Epithelial cell of proximal tubule (primary cell): ENCODE results near the gene PPM1L. TPM values are rescaled to one million over a fixed set of nuclear protein-coding genes. Genes with fewer than 3 reads are reported as not detected.

Experiments
- DNase-seq: peaks from one replicate; pipeline ENCODE4 v3.0.0-alpha.2; 2011; ENCODE audit warnings: low read depth
- H3K4me3 ChIP-seq: 2 replicates; pipeline ENCODE4 v1.5.1; 2011; ENCODE audit warnings: low read depth, mild to moderate bottlenecking, low read length
- total RNA-seq: library from RNA; depleted of rRNA; stranded (reverse); fragments of >200 nt; gene quantifications from 2 replicates; pipeline ENCODE4 v1.2.3, GENCODE V29; 2015
- TF ChIP-seq, protein P1 (sequence below): conservative IDR thresholded peaks from 2 replicates; pipeline ENCODE4 v1.5.1; 2012; ENCODE audit warnings: low read depth, mild to moderate bottlenecking, low read length

Gene PPM1L
- total RNA-seq, 1 donor from 2014 or later, result 3.2 TPM

DNA sequence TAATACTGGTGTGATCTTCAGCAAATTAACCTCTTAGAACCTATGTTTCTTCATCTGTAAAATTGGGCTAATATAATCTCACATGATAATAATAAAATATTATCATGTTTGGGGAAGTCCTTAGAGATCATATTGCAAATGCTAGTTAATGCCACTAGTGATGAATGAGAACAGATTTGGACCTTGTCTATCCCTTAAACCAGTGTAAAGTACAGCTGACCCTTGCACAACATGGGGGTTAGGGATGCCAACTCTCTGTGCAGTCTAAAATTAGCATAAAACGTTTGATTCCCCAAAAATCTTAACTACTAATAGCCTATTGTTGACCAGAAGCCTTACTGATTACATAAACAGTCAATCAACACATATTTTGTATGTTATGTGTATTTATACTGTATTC, 207.9 kb downstream of the PPM1L start:
- TF ChIP-seq, protein P1, sequence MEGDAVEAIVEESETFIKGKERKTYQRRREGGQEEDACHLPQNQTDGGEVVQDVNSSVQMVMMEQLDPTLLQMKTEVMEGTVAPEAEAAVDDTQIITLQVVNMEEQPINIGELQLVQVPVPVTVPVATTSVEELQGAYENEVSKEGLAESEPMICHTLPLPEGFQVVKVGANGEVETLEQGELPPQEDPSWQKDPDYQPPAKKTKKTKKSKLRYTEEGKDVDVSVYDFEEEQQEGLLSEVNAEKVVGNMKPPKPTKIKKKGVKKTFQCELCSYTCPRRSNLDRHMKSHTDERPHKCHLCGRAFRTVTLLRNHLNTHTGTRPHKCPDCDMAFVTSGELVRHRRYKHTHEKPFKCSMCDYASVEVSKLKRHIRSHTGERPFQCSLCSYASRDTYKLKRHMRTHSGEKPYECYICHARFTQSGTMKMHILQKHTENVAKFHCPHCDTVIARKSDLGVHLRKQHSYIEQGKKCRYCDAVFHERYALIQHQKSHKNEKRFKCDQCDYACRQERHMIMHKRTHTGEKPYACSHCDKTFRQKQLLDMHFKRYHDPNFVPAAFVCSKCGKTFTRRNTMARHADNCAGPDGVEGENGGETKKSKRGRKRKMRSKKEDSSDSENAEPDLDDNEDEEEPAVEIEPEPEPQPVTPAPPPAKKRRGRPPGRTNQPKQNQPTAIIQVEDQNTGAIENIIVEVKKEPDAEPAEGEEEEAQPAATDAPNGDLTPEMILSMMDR, result no peak
- H3K4me3 ChIP-seq, result no peak overlapping the region
- DNase-seq, result no peak

DNA sequence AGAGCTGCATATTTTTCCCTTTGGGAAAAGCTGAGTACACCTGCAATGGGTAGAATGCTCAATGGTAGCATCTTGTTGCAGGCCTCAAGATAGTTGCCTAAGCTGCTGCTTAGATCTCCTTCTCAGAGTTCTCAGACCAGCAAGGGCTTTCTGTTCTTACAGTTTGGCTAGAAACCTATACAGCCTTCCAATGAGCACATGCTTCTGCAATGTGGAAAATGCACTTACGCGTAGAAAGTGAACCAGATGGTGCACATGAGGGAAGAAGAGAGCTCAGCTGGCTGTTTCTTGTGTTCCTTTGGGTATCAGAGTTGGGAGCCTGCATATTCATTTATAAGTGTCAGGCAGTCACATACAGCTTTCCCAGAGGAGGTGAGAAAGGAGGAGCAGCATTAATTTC, 212.7 kb downstream of the PPM1L start:
- no peak for DNase-seq
- TF ChIP-seq, protein P1, result no peak
- H3K4me3 ChIP-seq, result no peak overlapping the region

DNA sequence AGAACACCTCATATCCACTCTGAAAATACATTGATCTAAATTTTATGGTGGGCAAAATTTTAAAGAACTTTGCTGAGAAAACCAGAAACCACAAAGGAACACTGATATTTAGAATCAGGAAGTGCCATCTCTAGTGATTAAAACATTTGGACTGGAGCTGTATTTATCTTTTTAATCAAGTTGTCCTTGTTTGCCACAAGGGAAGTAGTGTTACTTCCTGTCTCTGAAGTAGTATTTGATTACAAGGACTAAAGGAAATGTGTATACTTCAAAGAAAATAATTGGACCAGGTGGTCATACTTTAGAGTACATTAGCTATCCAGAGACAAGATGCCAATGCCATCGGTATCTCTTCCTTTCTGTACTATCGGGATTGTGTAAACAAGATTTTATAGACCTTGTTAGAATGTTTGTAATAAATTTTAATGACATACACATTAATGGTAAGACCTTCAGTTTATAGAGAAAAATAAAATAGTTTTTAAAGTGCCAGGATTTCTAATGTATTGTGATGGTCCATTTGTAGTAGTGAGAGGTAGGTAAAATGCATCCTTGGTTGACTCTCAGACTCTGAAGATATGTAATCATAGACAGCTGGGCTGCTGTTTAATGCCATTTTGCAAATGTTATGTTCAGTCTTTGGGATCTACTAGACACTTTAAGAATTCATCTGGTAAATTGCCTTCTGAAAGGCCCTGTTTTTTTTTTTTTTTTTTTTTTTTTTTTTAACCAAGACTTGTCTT, 217.2 kb downstream of the PPM1L start:
- no peak for DNase-seq
- H3K4me3 ChIP-seq, result no peak overlapping the region
- TF ChIP-seq, protein P1, result no peak

DNA sequence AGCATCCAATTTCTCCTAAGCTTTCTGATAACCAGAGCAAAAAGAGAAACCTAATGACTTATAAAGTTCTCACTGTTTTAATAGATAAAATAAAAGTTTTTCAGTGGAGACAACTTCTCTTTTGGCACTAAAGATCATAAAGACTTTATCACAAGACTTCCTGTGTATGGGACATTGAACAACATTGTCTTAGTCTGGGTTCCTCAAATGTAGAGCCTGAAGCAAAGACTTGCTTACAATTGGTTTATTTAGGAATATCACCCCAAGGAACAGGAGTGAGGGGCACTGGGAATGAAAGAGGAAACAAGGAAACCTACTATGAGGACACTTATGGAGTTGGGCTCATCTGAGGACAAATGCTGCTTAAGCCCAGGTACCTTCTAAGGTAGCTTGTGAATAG, 221.7 kb downstream of the PPM1L start:
- H3K4me3 ChIP-seq, result no peak overlapping the region
- TF ChIP-seq, protein P1, result no peak
- DNase-seq, result no peak

DNA sequence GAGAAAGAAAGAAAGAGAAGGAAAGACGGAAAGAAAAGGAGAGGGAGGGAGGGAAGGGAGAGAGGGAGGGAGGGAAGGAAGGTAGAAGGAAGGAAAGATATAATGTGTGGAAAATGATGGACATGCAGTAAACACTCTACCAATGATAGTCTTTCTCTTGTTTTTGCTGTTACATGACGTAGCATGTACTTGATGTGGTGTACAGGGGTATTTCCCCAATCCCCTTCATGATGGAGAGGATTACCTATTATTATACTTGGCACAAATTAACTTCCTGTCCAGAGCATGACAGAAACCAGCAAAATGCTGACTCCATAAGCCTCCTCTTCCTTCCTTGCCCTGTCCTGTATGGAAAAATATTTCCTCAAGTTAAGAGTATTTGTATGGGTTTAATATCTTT, 224.7 kb downstream of the PPM1L start:
- no peak for DNase-seq
- H3K4me3 ChIP-seq, result no peak overlapping the region
- TF ChIP-seq, protein P1, result no peak

DNA sequence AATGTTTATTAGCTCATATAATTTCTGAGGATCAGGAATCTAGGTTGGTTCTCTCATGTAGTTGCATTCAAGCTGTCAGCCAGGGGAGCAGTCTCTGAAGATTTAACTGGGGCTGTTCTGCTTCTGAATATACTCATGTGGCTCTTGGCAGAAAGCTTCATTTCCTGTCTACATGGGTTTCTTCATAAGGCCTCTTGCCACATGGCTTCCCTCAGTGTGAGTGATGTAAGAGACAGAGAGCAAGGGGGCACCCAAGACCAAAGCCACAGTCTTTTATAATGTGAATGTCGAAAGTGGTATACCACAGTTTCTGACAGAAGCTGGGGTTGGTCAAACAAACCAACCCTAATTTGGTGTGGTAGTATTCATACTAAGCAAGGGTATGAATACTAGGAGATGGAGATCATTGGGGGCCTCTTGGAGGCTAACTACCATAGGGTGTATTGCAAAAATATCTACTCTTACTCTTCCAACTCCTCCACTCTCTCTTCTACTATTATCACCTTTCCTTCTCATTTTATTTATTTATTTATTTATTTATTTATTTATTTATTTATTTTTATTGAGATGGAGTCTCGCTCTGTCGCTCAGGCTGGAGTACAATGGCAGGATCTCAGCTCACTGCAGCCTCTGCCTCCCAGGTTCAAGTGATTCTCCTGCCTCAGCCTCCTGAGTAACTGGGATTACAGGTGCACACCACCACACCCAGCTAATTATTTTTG, 225.3 kb downstream of the PPM1L start:
- H3K4me3 ChIP-seq, result no peak overlapping the region
- DNase-seq, result no peak
- TF ChIP-seq, protein P1, result no peak
